CD14-positive monocyte (primary cell): ENCODE data around the gene PLXNA4. TPM values are rescaled to one million over a fixed set of nuclear protein-coding genes. Genes with fewer than 3 reads are reported as not detected.
A peak's percentile ranks its signal among the peaks of the same experiment; 100 is the strongest.

Experiments
- DNase-seq, 3 donors: peaks; one replicate each; pipeline ENCODE4 v3.0.0-alpha.2; 2011 to 2022
- H2AFZ ChIP-seq: 2 replicates; pipeline ENCODE4 v1.6.0; 2012; ENCODE audit warnings: mild to moderate bottlenecking, low read depth, low read length, inconsistent platforms; ENCODE audit not compliant: insufficient read depth, poor library complexity, severe bottlenecking
- H3K27ac ChIP-seq, 2 donors: 1 replicate in 1 of 2; 2 replicates in 1 of 2; pipeline ENCODE4 v1.5.1; 2012 to 2013; ENCODE audit warnings: low read length in 2 of 2, control low read depth in 1 of 2, inconsistent platforms in 1 of 2, low read depth in 1 of 2, mild to moderate bottlenecking in 1 of 2
- H3K27me3 ChIP-seq, 2 donors: one replicate each; pipeline versions ENCODE4 v1.6.0 to v1.6.1; 2011 to 2013; ENCODE audit warnings: low read length in 2 of 2; ENCODE audit not compliant: control insufficient read depth in 2 of 2, insufficient read depth in 2 of 2
- H3K36me3 ChIP-seq, 2 donors: replicated peaks in 1 of 2; 1 replicate in 1 of 2; 2 replicates in 1 of 2; pipeline versions ENCODE4 v1.5.1 to v1.6.1; 2012 to 2013; ENCODE audit warnings: low read length in 2 of 2, control low read depth in 1 of 2, inconsistent platforms in 1 of 2, mild to moderate bottlenecking in 1 of 2; ENCODE audit not compliant: insufficient read depth in 2 of 2, control insufficient read depth in 1 of 2
- H3K4me1 ChIP-seq, 2 donors: 1 replicate in 1 of 2; 2 replicates in 1 of 2; pipeline versions ENCODE4 v1.5.1 to v1.6.1; 2012 to 2013; ENCODE audit warnings: low read length in 2 of 2, control low read depth in 1 of 2, inconsistent platforms in 1 of 2, mild to moderate bottlenecking in 1 of 2, moderate library complexity in 1 of 2; ENCODE audit not compliant: insufficient read depth in 2 of 2, control insufficient read depth in 1 of 2
- H3K4me2 ChIP-seq: replicated peaks from 2 replicates; pipeline ENCODE3; 2012; ENCODE audit warnings: low read length, moderate library complexity, mild to moderate bottlenecking; ENCODE audit not compliant: poor library complexity, severe bottlenecking; ENCODE audit errors: extremely low read depth
- H3K4me3 ChIP-seq, 3 experiments: fragments of 200-600 bp in 1 of 3; sonication (generic) in 1 of 3; replicated peaks in 1 of 3; 1 replicate in 2 of 3; 2 replicates in 1 of 3; pipeline ENCODE4 v1.5.1; 2011 to 2013; ENCODE audit warnings: low read length in 3 of 3, mild to moderate bottlenecking in 3 of 3, control low read depth in 2 of 3, low read depth in 2 of 3, inconsistent platforms in 1 of 3, moderate library complexity in 1 of 3
- H3K79me2 ChIP-seq: 2 replicates; pipeline ENCODE4 v1.6.0; 2012; ENCODE audit warnings: mild to moderate bottlenecking, control low read depth, inconsistent platforms, low read length, moderate library complexity; ENCODE audit not compliant: insufficient read depth
- H3K9ac ChIP-seq: 2 replicates; pipeline ENCODE4 v1.6.0; 2017; ENCODE audit warnings: low read length, mild to moderate bottlenecking; ENCODE audit not compliant: insufficient read depth, poor library complexity, severe bottlenecking
- H3K9me3 ChIP-seq, 2 donors: replicated peaks in 1 of 2; 1 replicate in 1 of 2; 2 replicates in 1 of 2; pipeline versions ENCODE4 v1.5.1 to v1.6.1; 2012 to 2013; ENCODE audit warnings: low read length in 2 of 2, control low read depth in 1 of 2; ENCODE audit not compliant: control insufficient read depth in 1 of 2, insufficient read depth in 1 of 2
- H4K20me1 ChIP-seq: 2 replicates; pipeline ENCODE4 v1.6.0; 2012; ENCODE audit warnings: mild to moderate bottlenecking, low read length, control low read depth, moderate library complexity; ENCODE audit not compliant: insufficient read depth
- H3K27ac Mint-ChIP-seq, 7 donors: one replicate each; pipeline ENCODE4 v1.8.0; 2020; ENCODE audit warnings: mild to moderate bottlenecking in 7 of 7, mixed read lengths in 7 of 7, moderate library complexity in 6 of 7, inconsistent platforms in 2 of 7
- H3K27me3 Mint-ChIP-seq, 3 donors: one replicate each; pipeline ENCODE4 v1.8.0; 2021 to 2022; ENCODE audit warnings: low read depth in 3 of 3, mild to moderate bottlenecking in 3 of 3, mixed read lengths in 3 of 3, moderate library complexity in 3 of 3, inconsistent platforms in 1 of 3
- H3K36me3 Mint-ChIP-seq, 2 donors: one replicate each; pipeline ENCODE4 v1.8.0; 2020; ENCODE audit warnings: mixed read lengths in 2 of 2, inconsistent platforms in 1 of 2, mild to moderate bottlenecking in 1 of 2
- H3K4me1 Mint-ChIP-seq: one replicate; pipeline ENCODE4 v1.8.0; 2020; ENCODE audit warnings: mild to moderate bottlenecking, mixed read lengths
- H3K4me3 Mint-ChIP-seq, 2 donors: one replicate each; pipeline ENCODE4 v1.8.0; 2020; ENCODE audit warnings: mild to moderate bottlenecking in 2 of 2, mixed read lengths in 2 of 2, moderate library complexity in 1 of 2
- H3K9me3 Mint-ChIP-seq, 7 donors: one replicate each; pipeline ENCODE4 v1.8.0; 2020 to 2022; ENCODE audit warnings: mixed read lengths in 7 of 7, mild to moderate bottlenecking in 6 of 7, moderate library complexity in 6 of 7, inconsistent platforms in 2 of 7
- CTCF ChIP-seq: fragments of 200-600 bp; IDR thresholded peaks from one replicate; pipeline ENCODE4 v1.8.0; 2022; ENCODE audit warnings: antibody characterized with exemption, mild to moderate bottlenecking
- WGBS: methylation state at CpG from one replicate; pipeline ENCODE4 v1.1.5; 2013; ENCODE audit warnings: missing lambda C conversion rate; ENCODE audit not compliant: insufficient coverage; 5-methylcytosine and 5-hydroxymethylcytosine counted together
- intact Hi-C, 2 donors: fragments of 100-400 bp; cut with micrococcal nuclease; formaldehyde crosslinking; loops; one replicate each; pipeline versions ENCODE4 v1.15.0 to v1.15.1; 2023
- polyA plus RNA-seq, 3 donors: library from polyadenylated mRNA; depleted of rRNA in 1 of 3; unstranded in 2 of 3; stranded (reverse) in 1 of 3; fragments of 300-500 nt in 2 of 3; fragments of >200 nt in 1 of 3; fragmentation: Illumina TruSeq in 2 of 3; gene quantifications; 1 replicate in 2 of 3; 2 replicates in 1 of 3; pipeline ENCODE4 v1.2.3, GENCODE V29; 2012 to 2021

PLXNA4 gene
- polyA plus RNA-seq, 3 donors = not detected

GRCh38 chr7:132410861-132411541, 165.3 kb downstream of the PLXNA4 start:
- Histone ChIP-seq H2AFZ (no peak overlapping the region), H3K27ac (no peak overlapping the region), H3K9me3 (no peaks in the 10 kb centered on the region), H3K79me2 (no peaks in the 10 kb centered on the region), H3K4me1 (peaks cover 3 to 5% of the 10 kb centered on the region in 2 donors), H4K20me1 (no peaks in the 10 kb centered on the region), H3K27me3 (no peaks in the 10 kb centered on the region), H3K9ac (no peak overlapping the region), H3K4me3 (no peak overlapping the region), H3K36me3 (no peaks in the 10 kb centered on the region), H3K4me2 (no peak overlapping the region)
- Mint-ChIP-seq H3K27ac (no peak overlapping the region), H3K36me3 (no peaks in the 10 kb centered on the region), H3K27me3 (peaks cover 0 to 4% (median 3%) of the 10 kb centered on the region in 3 donors), H3K9me3 (peaks cover 0 to 3% (median 0%) of the 10 kb centered on the region in 7 donors), H3K4me3 (no peak overlapping the region), H3K4me1 (peaks cover 8% of the 10 kb centered on the region)
- 92% methylated on average over 9 of the region's 11 CpGs for WGBS
- DNase-seq = no peak
- TF ChIP-seq CTCF = no peak
- intact Hi-C loops = no loop called here

GRCh38 chr7:132410385-132410784, 165.9 kb downstream of the PLXNA4 start:
- Histone ChIP-seq H2AFZ (no peak overlapping the region), H3K79me2 (no peaks in the 10 kb centered on the region), H3K27me3 (no peaks in the 10 kb centered on the region), H3K4me2 (no peak overlapping the region), H3K4me1 (peaks cover 3 to 5% of the 10 kb centered on the region in 2 donors), H4K20me1 (no peaks in the 10 kb centered on the region), H3K9me3 (no peaks in the 10 kb centered on the region), H3K36me3 (no peaks in the 10 kb centered on the region), H3K4me3 (no peak overlapping the region), H3K27ac (no peak overlapping the region), H3K9ac (no peak overlapping the region)
- Mint-ChIP-seq H3K27ac (peak overlapping the region in 1 of 7 donors; percentile 35), H3K4me3 (peak overlapping the region in 1 of 2 donors; percentile 2), H3K4me1 (peaks cover 8% of the 10 kb centered on the region), H3K9me3 (peaks cover 0 to 3% (median 0%) of the 10 kb centered on the region in 7 donors), H3K27me3 (peaks cover 0 to 4% (median 3%) of the 10 kb centered on the region in 3 donors), H3K36me3 (no peaks in the 10 kb centered on the region)
- no peak for TF ChIP-seq CTCF
- intact Hi-C loops = no loop called here
- 0% methylated on average over 1 of the region's 7 CpGs for WGBS
- no peak for DNase-seq
